SU-DHL-6 (cell line): ENCODE results near the gene ZFP36L1.
A peak's percentile ranks its signal among the peaks of the same experiment; 100 is the strongest.

Experiments used
- H2AFZ ChIP-seq: fragments of 200-600 bp; sonication (generic); 2 replicates; pipeline ENCODE4 v1.6.1; 2014; ENCODE audit warnings: low read depth, mild to moderate bottlenecking, moderate library complexity, mixed read lengths, antibody characterized with exemption, low read length; ENCODE audit not compliant: severe bottlenecking
- H3F3A ChIP-seq: fragments of 200-600 bp; shearing (Covaris generic); 2 replicates; pipeline ENCODE4 v1.6.0; 2016; ENCODE audit warnings: antibody characterized with exemption, mild to moderate bottlenecking; ENCODE audit not compliant: insufficient read depth
- H3K27ac ChIP-seq: fragments of 200-600 bp; sonication (generic); 2 replicates; pipeline ENCODE4 v1.5.1; 2016; ENCODE audit warnings: low read depth, mild to moderate bottlenecking, low read length, moderate library complexity, mixed read lengths
- H3K27me3 ChIP-seq: fragments of 200-600 bp; sonication (generic), shearing (Covaris generic); 2 replicates; pipeline ENCODE4 v1.6.0; 2014; ENCODE audit warnings: mild to moderate bottlenecking, low read length
- H3K36me3 ChIP-seq: fragments of 200-600 bp; sonication (generic); 2 replicates; pipeline ENCODE4 v1.6.1; 2014; ENCODE audit warnings: mild to moderate bottlenecking, low read length, mixed read lengths
- H3K4me2 ChIP-seq: fragments of 300-600, 200-600 bp; shearing (Covaris generic), sonication (generic); 2 replicates; pipeline ENCODE4 v1.6.0; 2014; ENCODE audit warnings: low read length, low read depth, mild to moderate bottlenecking; ENCODE audit not compliant: poor library complexity, severe bottlenecking
- H3K4me3 ChIP-seq: fragments of 200-600 bp; sonication (generic); 2 replicates; pipeline ENCODE4 v1.5.1; 2014; ENCODE audit warnings: antibody characterized with exemption, low read length, mild to moderate bottlenecking, mixed read lengths; ENCODE audit not compliant: insufficient read depth, poor library complexity, severe bottlenecking
- H3K79me2 ChIP-seq: fragments of 200-600 bp; sonication (generic); 2 replicates; pipeline ENCODE4 v1.6.1; 2014; ENCODE audit warnings: mild to moderate bottlenecking, low read length, moderate library complexity; ENCODE audit not compliant: insufficient read depth
- H3K9ac ChIP-seq: fragments of 200-600 bp; sonication (generic); 2 replicates; pipeline ENCODE4 v1.7.0; 2014; ENCODE audit warnings: mild to moderate bottlenecking, low read length
- H3K9me2 ChIP-seq: fragments of 200-600 bp; sonication (generic); replicated peaks from 2 replicates; pipeline ENCODE4 v1.6.1; 2014; ENCODE audit warnings: low read length; ENCODE audit not compliant: insufficient read depth
- H3K9me3 ChIP-seq: fragments of 200-600 bp; sonication (generic); 2 replicates; pipeline ENCODE4 v1.6.1; 2014; ENCODE audit warnings: low read length, mixed read lengths; ENCODE audit not compliant: insufficient read depth
- H4K20me1 ChIP-seq: fragments of 200-600 bp; sonication (generic); 2 replicates; pipeline ENCODE4 v1.6.1; 2014; ENCODE audit warnings: low read depth, mild to moderate bottlenecking, antibody characterized with exemption, low read length, moderate library complexity, mixed read lengths
- CTCF ChIP-seq: fragments of 200-600 bp; sonication (generic); IDR thresholded peaks from one replicate; pipeline ENCODE4 v1.5.1; 2017; ENCODE audit warnings: antibody characterized with exemption, mild to moderate bottlenecking, low read length, moderate library complexity; ENCODE audit not compliant: insufficient read depth, poor library complexity, severe bottlenecking
- EZH2phosphoT487 ChIP-seq: fragments of 200-600 bp; sonication (generic), shearing (Covaris generic); conservative IDR thresholded peaks from 2 replicates; pipeline ENCODE4 v1.6.1; 2018; ENCODE audit warnings: mild to moderate bottlenecking, antibody characterized with exemption, low read length, moderate library complexity, mixed read lengths

ZFP36L1 gene

DNA sequence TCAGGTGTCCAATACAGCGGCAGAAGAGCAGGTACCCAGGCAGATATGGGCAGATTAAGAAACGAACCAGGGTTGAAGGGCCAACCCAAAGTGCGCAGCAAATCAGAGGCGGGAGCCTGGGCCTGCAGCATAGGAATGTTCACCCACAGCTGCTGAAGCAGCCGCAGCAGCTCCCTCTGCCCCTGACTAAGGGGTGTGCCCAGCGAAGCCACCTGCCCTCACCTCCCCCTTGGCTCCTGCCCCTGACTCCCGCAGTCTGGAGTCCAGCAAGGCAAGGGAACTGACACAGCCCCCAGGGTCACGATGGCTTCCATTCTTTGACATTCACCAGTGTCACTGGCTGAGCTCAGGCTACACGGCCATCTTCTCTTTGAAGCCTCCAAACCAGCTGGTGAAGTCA lies 27.3 kb upstream of the ZFP36L1 start:
- H3K79me2 ChIP-seq = no peaks in the 10 kb centered on the region
- peaks cover 9% of the 10 kb centered on the region for H3F3A ChIP-seq
- H3K9me2 ChIP-seq = no peaks in the 10 kb centered on the region
- H3K4me2 ChIP-seq = no peak overlapping the region
- TF ChIP-seq CTCF (no peak), EZH2phosphoT487 (no peak)
- no peaks in the 10 kb centered on the region for H3K36me3 ChIP-seq
- H2AFZ ChIP-seq = no peak overlapping the region
- H3K9ac ChIP-seq = no peak overlapping the region
- no peak overlapping the region for H3K27ac ChIP-seq
- no peak overlapping the region for H3K4me3 ChIP-seq
- no peaks in the 10 kb centered on the region for H4K20me1 ChIP-seq
- H3K9me3 ChIP-seq = no peaks in the 10 kb centered on the region
- H3K27me3 ChIP-seq = no peaks in the 10 kb centered on the region

DNA sequence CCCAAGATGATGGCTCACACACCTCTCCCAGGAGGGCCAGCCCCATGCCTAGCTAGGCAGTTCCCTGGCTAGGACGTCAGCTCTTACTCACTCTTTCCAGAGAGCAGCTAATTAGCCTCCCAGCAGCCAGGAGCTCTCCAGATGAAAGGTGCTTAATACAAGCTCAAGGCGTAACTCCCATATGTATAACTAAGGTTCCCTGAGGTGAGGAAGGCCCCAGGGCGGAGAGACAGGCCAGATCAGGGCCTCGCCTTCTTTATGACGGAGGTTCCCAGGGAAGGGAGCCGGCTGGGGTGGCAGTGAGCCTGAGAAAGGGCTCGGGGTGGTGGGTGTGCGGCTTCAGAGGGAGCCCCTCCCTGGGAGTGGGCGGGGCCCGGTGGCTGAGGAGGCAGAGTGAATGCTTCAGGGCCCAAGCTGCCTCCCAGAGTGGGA lies 26.4 kb upstream of the ZFP36L1 start:
- Histone ChIP-seq H3K9ac (no peak overlapping the region), H2AFZ (no peak overlapping the region), H3K27ac (no peak overlapping the region), H3F3A (peaks cover 17% of the 10 kb centered on the region), H3K36me3 (no peaks in the 10 kb centered on the region), H3K9me2 (no peaks in the 10 kb centered on the region), H3K9me3 (no peaks in the 10 kb centered on the region), H3K27me3 (no peaks in the 10 kb centered on the region), H3K4me2 (no peak overlapping the region), H4K20me1 (no peaks in the 10 kb centered on the region), H3K4me3 (no peak overlapping the region), H3K79me2 (no peaks in the 10 kb centered on the region)
- no peak for TF ChIP-seq EZH2phosphoT487
- TF ChIP-seq CTCF = no peak

- Histone ChIP-seq H3F3A (peaks cover 23% of the 10 kb centered on the region), H3K4me3 (no peak overlapping the region), H3K9me3 (no peaks in the 10 kb centered on the region), H3K27me3 (no peaks in the 10 kb centered on the region), H3K36me3 (no peaks in the 10 kb centered on the region), H4K20me1 (no peaks in the 10 kb centered on the region), H2AFZ (peak overlapping the region; percentile 44), H3K9ac (peak overlapping the region; percentile 79), H3K79me2 (no peaks in the 10 kb centered on the region), H3K27ac (peak overlapping the region; percentile 30), H3K9me2 (no peaks in the 10 kb centered on the region), H3K4me2 (peak overlapping the region; percentile 64)
- TF ChIP-seq EZH2phosphoT487 (no peak), CTCF (no peak)
These were observed 24.8 kb upstream of the ZFP36L1 start for GRCh38 chr14:68817506-68818212.
